Neural progenitor cell (in vitro differentiated cells): ENCODE data around the gene RFX8. TPM values are rescaled to one million over a fixed set of nuclear protein-coding genes. Genes with fewer than 3 reads are reported as not detected.

Source experiments
- DNase-seq: peaks from one replicate; pipeline ENCODE4 v3.0.0-alpha.2; 2016; ENCODE audit warnings: low spot score
- H2AFZ ChIP-seq: fragments of 200-600 bp; sonication (generic); replicated peaks from 2 replicates; pipeline ENCODE4 v1.6.1; 2016; ENCODE audit warnings: antibody characterized with exemption
- H3F3A ChIP-seq: fragments of 200-600 bp; sonication (generic); 2 replicates; pipeline ENCODE4 v1.6.1; 2016; ENCODE audit warnings: antibody characterized with exemption, low read depth
- H3K27ac ChIP-seq: fragments of 200-600 bp; sonication (generic); 2 replicates; pipeline ENCODE4 v1.5.1; 2016; ENCODE audit warnings: mild to moderate bottlenecking
- H3K27me3 ChIP-seq: fragments of 200-600 bp; sonication (generic); 2 replicates; pipeline ENCODE4 v1.6.1; 2016; ENCODE audit warnings: mild to moderate bottlenecking, moderate library complexity
- H3K36me3 ChIP-seq: fragments of 200-600 bp; sonication (generic); 2 replicates; pipeline ENCODE4 v1.5.1; 2016
- H3K4me1 ChIP-seq: fragments of 200-600 bp; sonication (generic); 2 replicates; pipeline ENCODE4 v1.6.1; 2016; ENCODE audit warnings: mixed run types
- H3K4me2 ChIP-seq: fragments of 200-600 bp; sonication (generic); 2 replicates; pipeline ENCODE4 v1.6.1; 2016
- H3K4me3 ChIP-seq: fragments of 200-600 bp; sonication (generic); 2 replicates; pipeline ENCODE4 v1.5.1; 2016
- H3K79me2 ChIP-seq: fragments of 200-600 bp; sonication (generic); 2 replicates; pipeline ENCODE4 v1.6.1; 2016; ENCODE audit warnings: low read depth
- H3K9ac ChIP-seq: fragments of 200-600 bp; sonication (generic); 2 replicates; pipeline ENCODE4 v1.6.1; 2016
- H3K9me3 ChIP-seq: fragments of 200-600 bp; sonication (generic); 2 replicates; pipeline ENCODE4 v1.5.1; 2016; ENCODE audit warnings: low read depth
- H4K20me1 ChIP-seq: fragments of 200-600 bp; sonication (generic); 2 replicates; pipeline ENCODE4 v1.6.1; 2016; ENCODE audit warnings: low read depth
- H3K27ac Mint-ChIP-seq: 3 replicates; pipeline ENCODE4 v1.8.0; 2021; ENCODE audit warnings: mixed read lengths
- H3K27me3 Mint-ChIP-seq: 2 replicates; pipeline ENCODE4 v1.8.0; 2022; ENCODE audit warnings: low read depth, mild to moderate bottlenecking, inconsistent platforms, moderate library complexity, mixed read lengths; ENCODE audit not compliant: insufficient read depth
- H3K36me3 Mint-ChIP-seq: 3 replicates; pipeline ENCODE4 v1.8.0; 2021; ENCODE audit warnings: mixed read lengths
- H3K4me1 Mint-ChIP-seq: 3 replicates; pipeline ENCODE4 v1.8.0; 2021; ENCODE audit warnings: mixed read lengths
- H3K4me3 Mint-ChIP-seq: 3 replicates; pipeline ENCODE4 v1.8.0; 2021; ENCODE audit warnings: mild to moderate bottlenecking, moderate library complexity, mixed read lengths
- H3K9me3 Mint-ChIP-seq: 3 replicates; pipeline ENCODE4 v1.8.0; 2020; ENCODE audit warnings: mixed read lengths
- CTCF ChIP-seq: fragments of 200-600 bp; sonication (generic); IDR thresholded peaks from 2 replicates; pipeline ENCODE4 v1.5.1; 2017; ENCODE audit warnings: antibody characterized with exemption, mild to moderate bottlenecking
- EZH2 ChIP-seq: fragments of 200-600 bp; sonication (generic); IDR thresholded peaks from 2 replicates; pipeline ENCODE4 v1.6.1; 2017; ENCODE audit warnings: antibody characterized with exemption, mild to moderate bottlenecking, moderate library complexity
- EZH2phosphoT487 ChIP-seq: fragments of 200-600 bp; sonication (generic); IDR thresholded peaks from 2 replicates; pipeline ENCODE4 v1.6.1; 2017; ENCODE audit warnings: antibody characterized with exemption
- total RNA-seq: library from RNA; depleted of rRNA; stranded (reverse); fragments of >200 nt; gene quantifications from 2 replicates; pipeline ENCODE4 v1.2.3, GENCODE V29; 2015; ENCODE audit warnings: low replicate concordance

RFX8 gene
- total RNA-seq, 1 donor from 2014 or later, result 0.37 TPM

GRCh38 chr2:101477556-101477955, 2.6 kb upstream of the RFX8 start:
- no peaks in the 10 kb centered on the region for H3K36me3 ChIP-seq
- H3F3A ChIP-seq, result peaks cover 24% of the 10 kb centered on the region
- no peak overlapping the region for H3K9ac ChIP-seq
- Mint-ChIP-seq H3K9me3 (no peaks in the 10 kb centered on the region), H3K36me3 (no peaks in the 10 kb centered on the region), H3K27ac (no peak overlapping the region), H3K4me3 (no peak overlapping the region), H3K4me1 (peaks cover 18% of the 10 kb centered on the region), H3K27me3 (peaks cover 18% of the 10 kb centered on the region)
- DNase-seq, result no peak
- no peak overlapping the region for H2AFZ ChIP-seq
- H3K4me3 ChIP-seq, result no peak overlapping the region
- no peak for TF ChIP-seq EZH2phosphoT487
- no peak for TF ChIP-seq EZH2
- no peak for TF ChIP-seq CTCF
- no peaks in the 10 kb centered on the region for H4K20me1 ChIP-seq
- no peaks in the 10 kb centered on the region for H3K9me3 ChIP-seq
- H3K27ac ChIP-seq, result no peak overlapping the region
- no peak overlapping the region for H3K4me2 ChIP-seq
- no peaks in the 10 kb centered on the region for H3K79me2 ChIP-seq
- H3K27me3 ChIP-seq, result peaks cover 34% of the 10 kb centered on the region
- peaks cover 26% of the 10 kb centered on the region for H3K4me1 ChIP-seq

GRCh38 chr2:101476605-101477208, 1.8 kb upstream of the RFX8 start:
- no peak for TF ChIP-seq EZH2phosphoT487
- no peak for TF ChIP-seq EZH2
- TF ChIP-seq CTCF, result no peak
- peaks cover 24% of the 10 kb centered on the region for H3F3A ChIP-seq
- H3K9me3 Mint-ChIP-seq, result no peaks in the 10 kb centered on the region
- peaks cover 18% of the 10 kb centered on the region for H3K4me1 Mint-ChIP-seq
- no peak overlapping the region for H3K4me3 Mint-ChIP-seq
- H2AFZ ChIP-seq, result no peak overlapping the region
- no peaks in the 10 kb centered on the region for H3K36me3 ChIP-seq
- H3K27me3 ChIP-seq, result peaks cover 37% of the 10 kb centered on the region
- DNase-seq, result no peak
- no peaks in the 10 kb centered on the region for H3K79me2 ChIP-seq
- H3K36me3 Mint-ChIP-seq, result no peaks in the 10 kb centered on the region
- H3K9ac ChIP-seq, result no peak overlapping the region
- peaks cover 21% of the 10 kb centered on the region for H3K27me3 Mint-ChIP-seq
- no peak overlapping the region for H3K4me3 ChIP-seq
- no peak overlapping the region for H3K4me2 ChIP-seq
- no peak overlapping the region for H3K27ac ChIP-seq
- no peaks in the 10 kb centered on the region for H3K9me3 ChIP-seq
- H3K4me1 ChIP-seq, result peaks cover 26% of the 10 kb centered on the region
- H3K27ac Mint-ChIP-seq, result no peak overlapping the region
- no peaks in the 10 kb centered on the region for H4K20me1 ChIP-seq

DNA sequence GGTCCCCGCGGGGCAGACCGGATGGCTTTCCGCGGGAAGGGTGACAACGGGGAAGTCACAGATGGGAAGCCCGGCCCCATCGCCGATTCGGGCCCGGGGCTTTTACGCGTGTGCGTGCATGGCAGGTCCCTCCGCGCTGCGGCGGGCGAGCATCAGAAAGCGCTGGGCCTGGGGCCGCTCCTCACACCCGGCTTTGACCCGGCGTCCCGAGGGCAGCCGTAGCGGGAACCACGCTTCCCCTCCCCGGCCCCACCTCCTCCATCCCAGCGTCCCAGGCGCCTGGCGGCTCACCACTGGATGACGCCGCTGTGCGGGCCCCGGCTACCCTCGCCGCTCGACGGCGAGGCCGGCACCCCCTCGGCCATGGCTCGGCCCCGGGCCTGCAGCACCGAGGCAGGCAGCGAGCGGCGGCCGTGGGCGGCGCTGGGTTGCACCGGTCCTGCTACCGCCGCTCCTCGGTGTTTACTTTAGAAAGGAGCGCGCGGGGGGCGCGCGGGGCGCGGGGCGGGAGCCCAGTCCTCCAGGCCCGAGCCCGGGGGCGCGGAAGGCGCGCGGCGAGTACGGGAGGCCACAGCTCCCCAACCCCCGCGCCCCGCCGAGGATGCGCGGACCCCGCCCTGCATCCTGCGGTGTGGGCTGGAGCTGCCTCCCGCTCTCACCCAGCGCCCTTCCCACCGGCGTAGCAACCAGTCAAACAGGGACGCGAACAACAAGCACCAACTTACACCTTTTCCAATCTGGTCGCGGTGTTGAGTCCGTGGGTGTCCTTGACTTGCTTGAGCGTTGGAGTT, 806 bp downstream of the RFX8 start:
- no peaks in the 10 kb centered on the region for H3K79me2 ChIP-seq
- H3K27ac ChIP-seq, result no peak overlapping the region
- Mint-ChIP-seq H3K27ac (no peak overlapping the region), H3K36me3 (no peaks in the 10 kb centered on the region), H3K4me3 (peak overlapping the region; percentile 83), H3K4me1 (peaks cover 9% of the 10 kb centered on the region), H3K9me3 (no peaks in the 10 kb centered on the region), H3K27me3 (peaks cover 26% of the 10 kb centered on the region)
- peaks cover 15% of the 10 kb centered on the region for H3K4me1 ChIP-seq
- H3K27me3 ChIP-seq, result peaks cover 37% of the 10 kb centered on the region
- peak; percentile 74 for DNase-seq
- no peak overlapping the region for H3K9ac ChIP-seq
- peak overlapping the region; percentile 42 for H3K4me3 ChIP-seq
- TF ChIP-seq EZH2 (peak; percentile 34), CTCF (no peak)
- peak overlapping the region; percentile 74 for H3K4me2 ChIP-seq
- H4K20me1 ChIP-seq, result no peaks in the 10 kb centered on the region
- H2AFZ ChIP-seq, result peak overlapping the region; percentile 89
- H3K9me3 ChIP-seq, result no peaks in the 10 kb centered on the region
- peaks cover 14% of the 10 kb centered on the region for H3F3A ChIP-seq
- H3K36me3 ChIP-seq, result no peaks in the 10 kb centered on the region
